Measurements from ENCODE around the gene LHX4. TPM values are rescaled to one million over a fixed set of nuclear protein-coding genes. Genes with fewer than 3 reads are reported as not detected.

The LHX4 gene
- polyA plus RNA-seq, 4 donors = 0.18 to 2.9 (median 0.25) TPM

GRCh38 chr1:180185971-180186645 lies 44.0 kb upstream of the LHX4 start:
- no peak for FAIRE-seq
- H3K9me3 ChIP-seq (ENCODE audit: control insufficient read depth in 2 of 2, insufficient read depth in 1 of 2, low read depth in 1 of 2, low read length in 1 of 2) = no peaks in the 10 kb centered on the region
- H3K36me3 ChIP-seq (ENCODE audit: control insufficient read depth in 3 of 3, insufficient read depth in 2 of 3, low read depth in 1 of 3, low read length in 3 of 3) = peaks cover 8 to 67% (median 10%) of the 10 kb centered on the region in 3 donors
- no peak overlapping the region for H3K4me3 ChIP-seq (ENCODE audit: low read depth in 1 of 3, low read length in 3 of 3)
- no peaks in the 10 kb centered on the region for H3K27me3 ChIP-seq (ENCODE audit: control insufficient read depth in 3 of 3, insufficient read depth in 3 of 3, low read length in 3 of 3)
- DNase-seq = no peak
- 91 to 94% (median 93%) methylated on average over 9 of the region's 9 CpGs for WGBS, 3 donors
- no peak overlapping the region for H3K27ac ChIP-seq (ENCODE audit: low read depth in 1 of 3, low read length in 2 of 3)
- H3K4me1 ChIP-seq (ENCODE audit: control insufficient read depth in 3 of 3, insufficient read depth in 2 of 3, low read depth in 1 of 3, low read length in 2 of 3) = no peaks in the 10 kb centered on the region

- H3K27me3 ChIP-seq (ENCODE audit: control insufficient read depth in 3 of 3, insufficient read depth in 3 of 3, low read length in 3 of 3) = no peaks in the 10 kb centered on the region
- no peak overlapping the region for H3K27ac ChIP-seq (ENCODE audit: low read depth in 1 of 3, low read length in 2 of 3)
- FAIRE-seq = no peak
- H3K9me3 ChIP-seq (ENCODE audit: control insufficient read depth in 2 of 2, insufficient read depth in 1 of 2, low read depth in 1 of 2, low read length in 1 of 2) = no peaks in the 10 kb centered on the region
- peaks cover 9 to 72% (median 11%) of the 10 kb centered on the region in 3 donors for H3K36me3 ChIP-seq (ENCODE audit: control insufficient read depth in 3 of 3, insufficient read depth in 2 of 3, low read depth in 1 of 3, low read length in 3 of 3)
- no peaks in the 10 kb centered on the region for H3K4me1 ChIP-seq (ENCODE audit: control insufficient read depth in 3 of 3, insufficient read depth in 2 of 3, low read depth in 1 of 3, low read length in 2 of 3)
- 75 to 82% (median 80%) methylated on average over 8 of the region's 8 CpGs for WGBS, 3 donors
- no peak for DNase-seq
- no peak overlapping the region for H3K4me3 ChIP-seq (ENCODE audit: low read depth in 1 of 3, low read length in 3 of 3)
Measured at GRCh38 chr1:180186831-180187230, 43.2 kb upstream of the LHX4 start.

- H3K36me3 ChIP-seq (ENCODE audit: control insufficient read depth in 3 of 3, insufficient read depth in 2 of 3, low read depth in 1 of 3, low read length in 3 of 3) = peaks cover 6 to 69% (median 11%) of the 10 kb centered on the region in 3 donors
- H3K9me3 ChIP-seq (ENCODE audit: control insufficient read depth in 2 of 2, insufficient read depth in 1 of 2, low read depth in 1 of 2, low read length in 1 of 2) = no peaks in the 10 kb centered on the region
- H3K27me3 ChIP-seq (ENCODE audit: control insufficient read depth in 3 of 3, insufficient read depth in 3 of 3, low read length in 3 of 3) = no peaks in the 10 kb centered on the region
- WGBS, 3 donors = 81 to 88% (median 88%) methylated on average over 5 of the region's 5 CpGs
- no peaks in the 10 kb centered on the region for H3K4me1 ChIP-seq (ENCODE audit: control insufficient read depth in 3 of 3, insufficient read depth in 2 of 3, low read depth in 1 of 3, low read length in 2 of 3)
- no peak for FAIRE-seq
- H3K27ac ChIP-seq (ENCODE audit: low read depth in 1 of 3, low read length in 2 of 3) = no peak overlapping the region
- no peak for DNase-seq
- H3K4me3 ChIP-seq (ENCODE audit: low read depth in 1 of 3, low read length in 3 of 3) = no peak overlapping the region
Measured at GRCh38 chr1:180187626-180188025, 42.4 kb upstream of the LHX4 start.

- DNase-seq = peak; percentile 78 to 80
- H3K36me3 ChIP-seq (ENCODE audit: control insufficient read depth in 3 of 3, insufficient read depth in 2 of 3, low read depth in 1 of 3, low read length in 3 of 3) = peaks cover 6 to 69% (median 11%) of the 10 kb centered on the region in 3 donors
- H3K9me3 ChIP-seq (ENCODE audit: control insufficient read depth in 2 of 2, insufficient read depth in 1 of 2, low read depth in 1 of 2, low read length in 1 of 2) = no peaks in the 10 kb centered on the region
- H3K4me3 ChIP-seq (ENCODE audit: low read depth in 1 of 3, low read length in 3 of 3) = no peak overlapping the region
- no peak overlapping the region for H3K27ac ChIP-seq (ENCODE audit: low read depth in 1 of 3, low read length in 2 of 3)
- H3K4me1 ChIP-seq (ENCODE audit: control insufficient read depth in 3 of 3, insufficient read depth in 2 of 3, low read depth in 1 of 3, low read length in 2 of 3) = no peaks in the 10 kb centered on the region
- 26 to 56% (median 54%) methylated on average over 8 of the region's 8 CpGs for WGBS, 3 donors
- no peak for FAIRE-seq
- H3K27me3 ChIP-seq (ENCODE audit: control insufficient read depth in 3 of 3, insufficient read depth in 3 of 3, low read length in 3 of 3) = no peaks in the 10 kb centered on the region
Measured at GRCh38 chr1:180188091-180188506, 42.0 kb upstream of the LHX4 start.

DNA sequence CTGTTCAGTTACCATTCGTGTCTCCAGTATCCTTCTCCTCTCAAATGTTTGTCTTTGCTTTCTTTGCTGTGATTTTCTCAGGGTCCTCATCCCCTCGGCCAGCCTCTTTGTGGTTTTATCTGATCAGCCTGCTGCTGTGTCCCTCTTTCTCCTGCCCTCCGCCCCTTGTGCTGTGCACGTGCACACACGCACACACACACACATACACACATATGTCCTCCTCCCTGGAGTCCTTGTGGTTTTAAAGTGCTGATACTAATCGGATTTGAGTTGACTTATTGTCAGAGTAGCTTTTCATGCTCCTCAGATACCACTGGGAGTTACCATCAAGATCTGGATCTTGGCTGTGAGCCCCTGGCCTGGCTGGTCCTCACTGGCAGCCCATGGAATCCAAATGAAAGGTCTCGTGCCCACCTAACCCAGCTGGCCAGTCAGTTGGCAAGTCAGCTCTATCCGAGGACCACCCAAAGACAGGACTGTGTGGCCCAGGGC lies 41.3 kb upstream of the LHX4 start:
- peaks cover 6 to 72% (median 11%) of the 10 kb centered on the region in 3 donors for H3K36me3 ChIP-seq (ENCODE audit: control insufficient read depth in 3 of 3, insufficient read depth in 2 of 3, low read depth in 1 of 3, low read length in 3 of 3)
- no peaks in the 10 kb centered on the region for H3K9me3 ChIP-seq (ENCODE audit: control insufficient read depth in 2 of 2, insufficient read depth in 1 of 2, low read depth in 1 of 2, low read length in 1 of 2)
- H3K27me3 ChIP-seq (ENCODE audit: control insufficient read depth in 3 of 3, insufficient read depth in 3 of 3, low read length in 3 of 3) = no peaks in the 10 kb centered on the region
- H3K4me1 ChIP-seq (ENCODE audit: control insufficient read depth in 3 of 3, insufficient read depth in 2 of 3, low read depth in 1 of 3, low read length in 2 of 3) = peaks cover 0 to 1% (median 0%) of the 10 kb centered on the region in 3 donors
- WGBS, 3 donors = 88 to 89% (median 88%) methylated on average over 8 of the region's 8 CpGs
- FAIRE-seq (no peak), DNase-seq (no peak)
- H3K4me3 ChIP-seq (ENCODE audit: low read depth in 1 of 3, low read length in 3 of 3) = no peak overlapping the region
- no peak overlapping the region for H3K27ac ChIP-seq (ENCODE audit: low read depth in 1 of 3, low read length in 2 of 3)

GRCh38 chr1:180190091-180190490 lies 40.0 kb upstream of the LHX4 start:
- no peaks in the 10 kb centered on the region for H3K9me3 ChIP-seq (ENCODE audit: control insufficient read depth in 2 of 2, insufficient read depth in 1 of 2, low read depth in 1 of 2, low read length in 1 of 2)
- H3K4me1 ChIP-seq (ENCODE audit: control insufficient read depth in 3 of 3, insufficient read depth in 2 of 3, low read depth in 1 of 3, low read length in 2 of 3) = peaks cover 0 to 3% (median 0%) of the 10 kb centered on the region in 3 donors
- no peaks in the 10 kb centered on the region for H3K27me3 ChIP-seq (ENCODE audit: control insufficient read depth in 3 of 3, insufficient read depth in 3 of 3, low read length in 3 of 3)
- no peak for FAIRE-seq
- DNase-seq = no peak
- H3K27ac ChIP-seq (ENCODE audit: low read depth in 1 of 3, low read length in 2 of 3) = no peak overlapping the region
- 87 to 90% (median 90%) methylated on average over 5 of the region's 5 CpGs for WGBS, 3 donors
- no peak overlapping the region for H3K4me3 ChIP-seq (ENCODE audit: low read depth in 1 of 3, low read length in 3 of 3)
- peaks cover 2 to 77% (median 9%) of the 10 kb centered on the region in 3 donors for H3K36me3 ChIP-seq (ENCODE audit: control insufficient read depth in 3 of 3, insufficient read depth in 2 of 3, low read depth in 1 of 3, low read length in 3 of 3)

GRCh38 chr1:180192172-180192571 lies 37.9 kb upstream of the LHX4 start:
- Histone ChIP-seq H3K27ac (ENCODE audit: low read depth in 1 of 3, low read length in 2 of 3) (no peak overlapping the region), H3K9me3 (ENCODE audit: control insufficient read depth in 2 of 2, insufficient read depth in 1 of 2, low read depth in 1 of 2, low read length in 1 of 2) (no peaks in the 10 kb centered on the region), H3K36me3 (ENCODE audit: control insufficient read depth in 3 of 3, insufficient read depth in 2 of 3, low read depth in 1 of 3, low read length in 3 of 3) (peaks cover 2 to 75% (median 6%) of the 10 kb centered on the region in 3 donors), H3K4me3 (ENCODE audit: low read depth in 1 of 3, low read length in 3 of 3) (no peak overlapping the region), H3K4me1 (ENCODE audit: control insufficient read depth in 3 of 3, insufficient read depth in 2 of 3, low read depth in 1 of 3, low read length in 2 of 3) (peaks cover 0 to 3% (median 0%) of the 10 kb centered on the region in 3 donors), H3K27me3 (ENCODE audit: control insufficient read depth in 3 of 3, insufficient read depth in 3 of 3, low read length in 3 of 3) (no peaks in the 10 kb centered on the region)
- WGBS, 3 donors = 86 to 96% (median 87%) methylated on average over 7 of the region's 7 CpGs
- DNase-seq (no peak), FAIRE-seq (no peak)

DNA sequence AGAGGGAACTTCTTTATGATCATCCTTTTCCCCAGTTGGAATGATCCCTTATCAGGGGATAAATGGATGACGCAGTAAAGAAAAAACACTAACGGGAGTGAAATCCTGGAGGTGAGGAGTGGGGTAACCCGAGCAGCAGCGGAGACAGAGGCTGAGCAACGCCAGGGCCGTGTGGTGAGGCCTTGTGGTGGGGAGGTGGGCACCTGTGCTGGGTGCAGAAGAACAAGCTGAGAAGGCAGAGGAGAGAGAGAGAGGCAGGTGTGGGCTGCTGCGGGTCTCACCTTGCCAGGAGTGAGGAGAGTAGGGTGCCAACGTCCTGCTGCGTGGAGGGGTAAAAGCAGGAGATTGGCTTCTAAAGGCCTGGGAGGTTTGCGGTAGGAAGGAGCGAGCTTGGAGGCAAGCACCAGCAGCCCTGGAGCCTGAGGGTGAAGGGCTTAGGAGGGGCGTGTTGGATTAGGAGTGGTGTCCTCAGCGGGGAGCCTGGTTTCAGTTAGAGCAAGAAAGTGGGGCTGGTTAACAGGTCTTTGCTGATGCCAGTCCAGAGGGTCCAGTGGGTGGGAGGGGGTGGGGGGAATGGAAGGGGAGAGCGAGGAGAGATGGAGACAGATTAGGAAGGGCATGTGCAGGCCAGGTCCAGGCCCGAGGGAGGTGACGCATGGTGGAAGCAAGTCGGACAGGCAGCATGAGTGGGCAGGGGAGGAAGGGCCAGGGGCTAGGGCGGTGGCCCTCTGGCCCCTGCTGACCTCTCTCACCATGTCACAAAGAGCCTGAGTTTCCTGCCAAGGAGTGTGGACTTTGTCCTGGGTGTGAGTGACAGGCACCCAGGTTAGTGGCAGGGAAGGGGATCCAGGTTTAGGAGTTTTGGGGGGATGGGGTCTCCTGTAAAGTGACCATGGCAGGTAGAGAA lies 36.7 kb upstream of the LHX4 start:
- Histone ChIP-seq H3K27me3 (ENCODE audit: control insufficient read depth in 3 of 3, insufficient read depth in 3 of 3, low read length in 3 of 3) (no peaks in the 10 kb centered on the region), H3K4me3 (ENCODE audit: low read depth in 1 of 3, low read length in 3 of 3) (no peak overlapping the region), H3K27ac (ENCODE audit: low read depth in 1 of 3, low read length in 2 of 3) (no peak overlapping the region), H3K36me3 (ENCODE audit: control insufficient read depth in 3 of 3, insufficient read depth in 2 of 3, low read depth in 1 of 3, low read length in 3 of 3) (peaks cover 2 to 75% (median 6%) of the 10 kb centered on the region in 3 donors), H3K9me3 (ENCODE audit: control insufficient read depth in 2 of 2, insufficient read depth in 1 of 2, low read depth in 1 of 2, low read length in 1 of 2) (no peaks in the 10 kb centered on the region), H3K4me1 (ENCODE audit: control insufficient read depth in 3 of 3, insufficient read depth in 2 of 3, low read depth in 1 of 3, low read length in 2 of 3) (peaks cover 0 to 3% (median 0%) of the 10 kb centered on the region in 3 donors)
- FAIRE-seq = no peak
- DNase-seq = peak in 1 of 2 donors; percentile 71
- WGBS, 3 donors = 66 to 86% (median 69%) methylated on average over 18 of the region's 18 CpGs

Data from small intestine (tissue), 7 donors.